Embryonic facial prominence (tissue), 1 donor: ENCODE measurements around the gene ADAMTS9.

Experiments
- DNase-seq: peaks from one replicate; pipeline ENCODE4 v3.0.0-alpha.2; 2016; ENCODE audit errors: extremely low spot score

The ADAMTS9 gene

DNA sequence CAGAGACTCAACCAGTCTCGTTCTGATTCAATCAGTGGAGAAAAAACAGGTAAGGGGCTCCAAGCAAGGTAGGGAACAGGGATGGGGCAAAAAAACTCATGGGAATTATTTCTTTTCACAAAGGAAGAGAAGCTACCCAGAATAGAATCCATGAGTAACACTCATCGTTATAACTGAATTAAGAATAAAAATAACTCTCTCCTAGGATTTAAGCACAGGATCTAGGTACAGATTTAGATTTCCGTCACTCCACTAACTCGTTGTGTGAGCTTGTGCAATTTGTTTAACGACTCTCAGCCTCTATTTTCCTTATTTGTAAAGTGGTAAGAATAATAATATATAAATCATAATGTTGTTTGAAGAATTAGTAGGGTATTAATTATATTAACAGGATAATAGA is 68.6 kb downstream of the ADAMTS9 start:
- no peak for DNase-seq

DNA sequence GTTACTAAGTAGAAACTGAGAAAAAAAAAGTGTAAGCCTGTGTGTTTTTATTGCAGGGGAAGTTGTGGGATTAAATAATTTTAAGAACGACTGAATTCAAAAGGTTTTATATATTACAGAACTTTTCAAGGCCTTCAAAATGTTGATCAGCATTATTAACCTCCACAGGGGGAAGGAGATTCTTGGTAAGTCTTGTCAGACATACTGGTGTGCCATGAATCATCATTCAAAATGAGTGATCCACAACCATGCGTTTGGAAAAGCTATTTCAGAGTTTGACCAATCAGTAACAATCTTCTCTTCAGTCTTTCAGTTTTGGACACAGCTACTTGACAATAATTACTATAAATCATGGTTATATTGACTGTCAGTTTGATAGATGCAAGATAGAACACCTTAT is 70.2 kb downstream of the ADAMTS9 start:
- no peak for DNase-seq

DNA sequence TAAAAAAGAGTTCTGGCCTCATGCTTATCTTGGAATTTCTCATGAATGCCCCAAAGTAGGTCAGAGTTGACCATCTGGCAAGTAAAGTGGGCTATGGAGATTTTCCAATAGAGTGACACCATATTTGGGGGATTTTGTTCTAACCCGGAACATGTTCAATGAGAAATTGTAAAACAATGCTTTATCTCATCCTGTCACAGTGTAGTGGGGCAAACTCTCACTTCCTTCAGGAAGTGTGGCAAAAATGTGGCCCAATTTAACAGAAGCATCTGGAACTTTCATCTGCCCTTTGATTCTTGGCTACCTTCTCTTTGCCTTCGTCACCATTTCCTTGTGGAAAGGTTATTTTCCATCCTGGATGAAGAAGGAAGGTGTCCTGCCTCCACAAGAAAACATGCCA is 70.8 kb downstream of the ADAMTS9 start:
- no peak for DNase-seq

- no peak for DNase-seq
Measured at GRCh38 chr3:64612916-64613526, 74.8 kb downstream of the ADAMTS9 start.

DNA sequence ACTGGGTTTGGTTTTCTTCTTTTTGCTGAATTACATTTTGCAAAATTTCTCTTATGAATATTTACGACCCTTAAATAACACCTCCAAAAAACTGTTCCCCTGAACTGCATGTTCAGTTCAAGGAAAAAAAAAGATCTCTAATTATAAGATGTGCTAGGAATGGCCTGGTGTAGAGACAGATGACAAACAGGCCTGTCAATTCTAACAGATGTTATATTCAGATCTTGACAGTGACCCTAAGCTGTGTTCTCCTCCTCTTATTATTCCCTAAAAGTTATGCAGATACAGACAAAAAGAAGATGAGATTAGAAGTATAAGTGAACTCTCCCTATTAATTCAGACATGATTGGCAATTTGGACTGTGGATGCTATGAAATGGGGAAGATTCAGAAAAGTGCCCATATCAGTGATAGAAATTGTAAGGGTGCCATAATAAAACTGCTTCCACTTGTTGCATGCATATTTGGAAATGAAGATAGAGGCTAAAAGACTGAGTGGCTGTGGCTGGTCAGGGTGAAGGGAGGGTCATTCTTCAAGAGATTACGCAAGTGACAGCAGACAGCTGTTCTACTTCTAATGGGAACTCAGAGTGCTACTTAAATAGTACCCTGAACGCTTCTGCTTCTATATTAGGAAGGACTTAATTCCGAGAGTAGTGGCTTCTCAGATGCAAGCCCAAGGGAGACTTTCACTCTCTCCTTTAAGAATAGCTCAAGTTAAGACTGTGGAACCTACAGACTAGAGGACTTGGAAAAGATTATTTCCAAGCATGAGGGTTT is 75.5 kb downstream of the ADAMTS9 start:
- no peak for DNase-seq

- DNase-seq: no peak
Measured at GRCh38 chr3:64608741-64609140, 79.1 kb downstream of the ADAMTS9 start.

GRCh38 chr3:64607032-64607551 is 80.7 kb downstream of the ADAMTS9 start:
- DNase-seq: no peak

- DNase-seq: no peak
Measured at GRCh38 chr3:64604313-64604712, 83.5 kb downstream of the ADAMTS9 start.

DNA sequence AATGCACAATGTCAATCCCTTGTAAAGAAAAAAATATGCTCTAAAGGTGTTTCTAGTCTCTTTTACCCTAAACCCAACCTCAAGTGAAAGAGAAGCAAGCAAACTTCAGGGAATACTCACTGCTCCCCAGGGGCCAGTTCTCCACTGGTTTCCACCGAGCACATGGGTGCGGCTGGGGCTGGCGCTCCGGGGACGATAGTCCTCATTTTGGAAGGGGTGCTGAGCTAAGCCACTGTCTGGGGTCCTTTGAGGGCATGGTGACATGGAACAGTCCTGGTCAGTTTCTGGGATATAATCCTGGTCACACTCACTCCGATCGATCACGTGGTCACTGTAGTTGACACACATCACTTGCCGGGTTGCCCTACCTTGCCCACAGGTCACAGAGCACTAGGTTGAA is 86.0 kb downstream of the ADAMTS9 start:
- no peak for DNase-seq

DNA sequence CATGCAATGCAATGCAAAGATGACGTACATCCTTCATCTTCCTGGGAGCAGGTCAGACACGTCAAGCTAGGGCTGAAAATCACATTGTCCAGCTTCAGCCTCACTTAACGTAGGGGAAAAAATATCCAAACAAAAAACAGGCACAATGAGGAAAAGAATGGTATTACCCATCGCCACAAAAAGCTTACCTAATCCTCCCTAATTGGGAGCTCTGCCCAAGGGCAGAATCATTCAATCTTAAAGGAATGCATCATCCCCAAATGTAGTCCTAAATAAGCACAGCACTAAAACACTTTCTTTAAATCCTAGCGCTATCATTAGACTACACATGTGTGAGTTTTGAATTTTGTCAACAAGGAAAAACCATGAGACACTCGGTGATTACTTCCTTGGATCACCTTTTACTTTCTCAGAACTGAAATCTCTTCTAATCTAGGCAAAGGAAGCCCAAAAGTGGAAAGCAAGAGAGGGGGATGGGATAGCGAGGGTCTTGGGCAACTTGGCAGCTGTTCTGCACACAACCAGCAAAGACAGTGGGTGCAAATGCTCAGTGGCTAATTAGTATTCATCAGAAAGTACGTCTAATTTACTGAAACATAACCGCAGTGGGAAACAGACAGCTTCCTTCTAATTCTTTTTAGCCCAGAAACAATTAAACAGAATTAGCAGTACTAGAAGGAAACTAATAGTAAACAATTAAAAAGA is 87.4 kb downstream of the ADAMTS9 start:
- no peak for DNase-seq

- DNase-seq: no peak
Measured at GRCh38 chr3:64599651-64600050, 88.1 kb downstream of the ADAMTS9 start.

GRCh38 chr3:64595253-64595694 is 92.5 kb downstream of the ADAMTS9 start:
- no peak for DNase-seq

- DNase-seq: no peak
Measured at GRCh38 chr3:64594134-64594533, 93.7 kb downstream of the ADAMTS9 start.

- no peak for DNase-seq
Measured at GRCh38 chr3:64593350-64593749, 94.5 kb downstream of the ADAMTS9 start.

DNA sequence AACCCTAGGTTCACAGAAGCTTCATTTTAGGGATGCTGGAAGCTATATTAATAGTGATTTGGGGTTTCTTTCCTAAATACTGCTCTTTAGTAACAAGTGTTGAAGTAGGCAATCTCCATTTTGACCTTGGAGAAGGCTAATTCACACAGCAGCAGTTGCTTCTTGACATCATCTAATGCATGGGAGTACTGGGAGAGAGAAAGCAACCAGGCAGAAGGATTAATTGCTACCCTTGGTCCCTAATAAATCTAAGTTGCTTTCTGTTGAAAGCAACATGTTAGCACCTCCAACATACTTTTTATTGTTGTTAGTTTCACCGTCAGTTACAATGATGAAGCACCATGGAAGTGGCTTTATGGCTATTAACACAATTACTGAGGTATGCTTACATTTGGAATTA is 96.2 kb downstream of the ADAMTS9 start:
- DNase-seq: no peak

DNA sequence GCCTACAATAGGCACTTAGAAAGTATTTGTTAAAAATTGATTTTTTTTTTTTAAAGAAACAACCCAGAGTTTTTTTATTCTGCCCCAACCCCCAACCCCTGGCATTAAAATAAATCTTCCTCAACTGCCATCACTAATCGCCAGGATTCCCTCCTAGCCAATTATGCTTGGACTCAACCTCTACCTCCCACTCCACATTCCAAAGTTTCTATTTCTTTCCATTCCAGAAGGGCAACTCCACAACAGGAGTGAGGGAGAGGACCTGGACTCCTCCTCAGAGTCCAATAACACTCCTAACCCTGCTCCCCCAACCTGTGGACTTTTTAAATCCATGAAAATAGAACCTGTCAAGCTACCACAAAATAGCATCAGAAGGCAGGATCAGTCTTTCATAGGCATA is 99.4 kb downstream of the ADAMTS9 start:
- DNase-seq: no peak

DNA sequence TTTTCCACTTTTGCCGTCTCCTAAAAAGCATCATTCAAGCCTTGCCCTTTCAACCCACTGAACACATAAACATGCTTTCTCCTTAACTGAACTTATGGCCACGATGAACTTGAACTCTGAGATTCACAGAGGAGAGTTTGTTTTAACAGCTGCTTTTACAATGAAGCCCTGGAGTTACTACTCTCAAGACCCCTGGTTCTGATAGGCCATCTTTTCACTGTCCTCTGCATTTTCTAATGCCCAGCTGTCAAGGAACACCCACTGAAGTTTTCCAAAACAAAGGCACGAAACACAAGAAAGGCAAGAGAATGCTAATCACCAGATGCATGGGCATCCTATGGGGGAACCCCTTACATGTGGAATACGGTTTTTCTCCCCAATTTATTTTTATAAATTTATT is 100.8 kb downstream of the ADAMTS9 start:
- no peak for DNase-seq

DNA sequence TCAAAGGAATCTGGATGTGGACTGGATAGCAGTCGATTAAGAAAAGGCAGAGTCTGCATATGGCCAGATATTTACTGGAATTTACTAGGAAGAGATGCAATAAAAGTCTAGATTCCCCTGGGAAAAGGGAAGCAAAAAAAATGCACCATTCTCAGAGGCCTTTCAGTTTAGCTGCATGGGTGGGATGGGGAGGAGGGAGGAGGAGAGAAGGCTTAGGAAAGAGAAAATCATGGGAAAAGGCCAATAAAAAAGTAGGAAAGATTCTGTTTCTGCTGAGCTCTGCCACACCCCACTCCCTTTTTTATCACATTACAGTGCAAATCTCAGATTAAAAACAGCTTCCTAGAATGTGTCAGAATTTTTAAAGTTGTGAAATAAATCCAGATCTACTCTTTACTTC is 103.6 kb downstream of the ADAMTS9 start:
- DNase-seq: no peak

GRCh38 chr3:64578797-64579196 is 109.0 kb downstream of the ADAMTS9 start:
- no peak for DNase-seq

GRCh38 chr3:64578062-64578770 is 109.6 kb downstream of the ADAMTS9 start:
- DNase-seq: no peak

DNA sequence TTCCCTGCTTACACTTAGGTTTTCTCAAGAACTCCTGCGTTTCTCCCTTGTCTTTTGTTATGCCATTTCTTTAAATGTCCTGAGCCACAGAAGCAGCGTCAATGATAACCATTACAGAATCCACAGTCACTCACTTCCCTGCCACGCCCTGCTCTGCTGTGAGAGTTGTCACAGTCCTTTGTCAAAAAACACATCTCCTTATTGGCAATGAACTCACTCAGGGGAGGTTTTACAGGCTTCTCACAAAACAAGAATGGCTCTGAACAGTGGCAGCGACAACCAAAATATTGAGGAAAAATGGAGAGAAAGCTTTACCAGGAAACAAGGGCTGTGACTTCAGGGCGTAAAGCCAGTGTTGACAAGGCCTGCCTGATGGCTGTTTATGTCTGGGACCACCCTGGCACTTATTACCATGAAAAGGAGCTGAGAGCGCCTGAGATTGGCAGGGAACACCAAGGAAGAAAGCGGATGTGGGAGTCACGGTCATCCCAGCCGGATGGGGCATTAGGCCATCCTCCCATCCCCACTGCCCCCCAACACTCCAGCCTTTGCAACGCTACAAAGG is 111.5 kb downstream of the ADAMTS9 start:
- no peak for DNase-seq
